Activated naive CD4-positive, alpha-beta T cell treated with anti-CD3 and anti-CD28 coated beads for 36 hours (primary cell): Measurements from ENCODE around the gene OPRL1. TPM values are rescaled to one million over a fixed set of nuclear protein-coding genes. Genes with fewer than 3 reads are reported as not detected.

ENCODE experiments used
- CTCF ChIA-PET: fragments of 350-600 bp; sonication (Branson Sonifier 250); formaldehyde crosslinking; loops from one replicate; lab custom pipeline; 2021; ENCODE audit warnings: antibody characterized with exemption; lab: Charles Lee
- DNase-seq: peaks from one replicate; pipeline ENCODE4 v3.0.0-alpha.2; 2020
- H3K27ac Mint-ChIP-seq: one replicate; pipeline ENCODE4 v1.8.0; 2021; ENCODE audit warnings: mild to moderate bottlenecking, mixed read lengths
- H3K27me3 Mint-ChIP-seq: one replicate; pipeline ENCODE4 v1.8.0; 2021; ENCODE audit warnings: low read depth, mixed read lengths
- H3K36me3 Mint-ChIP-seq: one replicate; pipeline ENCODE4 v1.8.0; 2021; ENCODE audit warnings: low read depth, mixed read lengths
- H3K4me1 Mint-ChIP-seq: one replicate; pipeline ENCODE4 v1.8.0; 2021; ENCODE audit warnings: low read depth, mixed read lengths
- H3K4me3 Mint-ChIP-seq: one replicate; pipeline ENCODE4 v1.8.0; 2021; ENCODE audit warnings: mild to moderate bottlenecking, moderate library complexity, mixed read lengths
- H3K9me3 Mint-ChIP-seq: one replicate; pipeline ENCODE4 v1.8.0; 2021; ENCODE audit warnings: mixed read lengths
- intact Hi-C: fragments of 100-400 bp; cut with micrococcal nuclease; formaldehyde crosslinking; loops from one replicate; pipeline ENCODE4 v1.15.1; 2023
- total RNA-seq, 2 experiments: library from RNA; stranded (reverse); gene quantifications; one replicate each; pipeline ENCODE4 v1.2.3, GENCODE V29; 2021

The OPRL1 gene
- total RNA-seq, 2 experiments from 2014 or later, result 0.45 to 0.47 TPM

GRCh38 chr20:64037498-64038213 is 42.2 kb upstream of the OPRL1 start:
- Mint-ChIP-seq H3K4me1 (peaks cover 53% of the 10 kb centered on the region), H3K27me3 (peaks cover 2% of the 10 kb centered on the region), H3K9me3 (no peaks in the 10 kb centered on the region), H3K27ac (no peak overlapping the region), H3K4me3 (peak overlapping the region; percentile 39), H3K36me3 (peaks cover 2% of the 10 kb centered on the region)
- CTCF ChIA-PET, result interaction anchor here (0.7 to 5.3 kb wide), 15 partner anchors 10 to 219 kb away, joined by 3 to 39 read pairs (median 8); partner anchors contain the start of genes LKAAEAR1, PCMTD2, PRPF6 and SAMD10
- DNase-seq, result no peak
- intact Hi-C loops, result loop anchor here (1.0 to 5.0 kb wide), 3 partner anchors 45 to 130 kb away; no protein-coding TSS in a partner anchor

- intact Hi-C loops, result loop anchor here (1.0 to 5.0 kb wide), 3 partner anchors 45 to 131 kb away; no protein-coding TSS in a partner anchor
- peak overlapping the region; percentile 32 for H3K4me3 Mint-ChIP-seq
- H3K4me1 Mint-ChIP-seq, result peaks cover 53% of the 10 kb centered on the region
- no peak for DNase-seq
- no peaks in the 10 kb centered on the region for H3K9me3 Mint-ChIP-seq
- H3K27me3 Mint-ChIP-seq, result peaks cover 2% of the 10 kb centered on the region
- CTCF ChIA-PET, result interaction anchor here (0.7 to 5.3 kb wide), 15 partner anchors 9 to 219 kb away, joined by 3 to 39 read pairs (median 8); partner anchors contain the start of genes LKAAEAR1, PCMTD2, PRPF6 and SAMD10
- no peak overlapping the region for H3K27ac Mint-ChIP-seq
- peaks cover 2% of the 10 kb centered on the region for H3K36me3 Mint-ChIP-seq
Measured at GRCh38 chr20:64038224-64038564, 41.7 kb upstream of the OPRL1 start.

GRCh38 chr20:64038565-64039292 is 41.2 kb upstream of the OPRL1 start:
- Mint-ChIP-seq H3K36me3 (peaks cover 1% of the 10 kb centered on the region), H3K4me3 (peak overlapping the region; percentile 67), H3K9me3 (no peaks in the 10 kb centered on the region), H3K27ac (no peak overlapping the region), H3K27me3 (peaks cover 2% of the 10 kb centered on the region), H3K4me1 (peaks cover 53% of the 10 kb centered on the region)
- CTCF ChIA-PET, result interaction anchor here (0.6 to 5.3 kb wide), 25 partner anchors 8 to 501 kb away, joined by 3 to 39 read pairs (median 5); partner anchors contain the start of genes LKAAEAR1, PCMTD2, PRPF6 and PTK6
- DNase-seq, result peak; percentile 84
- intact Hi-C loops, result loop anchor here (1.0 to 5.0 kb wide), 6 partner anchors 19 to 500 kb away; no protein-coding TSS in a partner anchor

- intact Hi-C loops, result loop anchor here (1.0 to 5.0 kb wide), 5 partner anchors 18 to 501 kb away; no protein-coding TSS in a partner anchor
- Mint-ChIP-seq H3K27me3 (peaks cover 2% of the 10 kb centered on the region), H3K9me3 (no peaks in the 10 kb centered on the region), H3K36me3 (no peaks in the 10 kb centered on the region), H3K4me1 (peaks cover 46% of the 10 kb centered on the region), H3K4me3 (peak overlapping the region; percentile 67), H3K27ac (no peak overlapping the region)
- CTCF ChIA-PET, result interaction anchor here (0.6 to 5.3 kb wide), 23 partner anchors 8 to 217 kb away, joined by 3 to 39 read pairs (median 5); partner anchors contain the start of genes LKAAEAR1, PCMTD2, PRPF6 and SAMD10
- DNase-seq, result no peak
Measured at GRCh38 chr20:64039293-64040160, 40.4 kb upstream of the OPRL1 start.

- no peak for DNase-seq
- Mint-ChIP-seq H3K4me1 (peaks cover 38% of the 10 kb centered on the region), H3K27me3 (peaks cover 2% of the 10 kb centered on the region), H3K9me3 (no peaks in the 10 kb centered on the region), H3K36me3 (no peaks in the 10 kb centered on the region), H3K4me3 (no peak overlapping the region), H3K27ac (no peak overlapping the region)
- intact Hi-C loops, result no loop called here
- CTCF ChIA-PET, result interaction anchor here (0.9 to 5.3 kb wide), 13 partner anchors 13 to 216 kb away, joined by 3 to 39 read pairs (median 8); partner anchors contain the start of genes LKAAEAR1, PCMTD2, PRPF6 and SAMD10
Measured at GRCh38 chr20:64040231-64041039, 39.4 kb upstream of the OPRL1 start.

- CTCF ChIA-PET, result interaction anchor here (0.5 to 5.3 kb wide), 5 partner anchors 13 to 80 kb away, joined by 3 to 39 read pairs (median 5); partner anchors contain the start of gene PRPF6
- DNase-seq, result no peak
- H3K9me3 Mint-ChIP-seq, result no peaks in the 10 kb centered on the region
- no peak overlapping the region for H3K27ac Mint-ChIP-seq
- peak overlapping the region; percentile 74 for H3K4me3 Mint-ChIP-seq
- no peaks in the 10 kb centered on the region for H3K36me3 Mint-ChIP-seq
- peaks cover 2% of the 10 kb centered on the region for H3K27me3 Mint-ChIP-seq
- peaks cover 32% of the 10 kb centered on the region for H3K4me1 Mint-ChIP-seq
- intact Hi-C loops, result no loop called here
Measured at GRCh38 chr20:64041040-64041780, 38.7 kb upstream of the OPRL1 start.

GRCh38 chr20:64041781-64042053 is 38.2 kb upstream of the OPRL1 start:
- H3K27ac Mint-ChIP-seq, result no peak overlapping the region

GRCh38 chr20:64042054-64042781 is 37.7 kb upstream of the OPRL1 start:
- peaks cover 23% of the 10 kb centered on the region for H3K4me1 Mint-ChIP-seq
- peaks cover 7% of the 10 kb centered on the region for H3K27me3 Mint-ChIP-seq
- intact Hi-C loops, result no loop called here
- H3K4me3 Mint-ChIP-seq, result peak overlapping the region; percentile 74
- H3K9me3 Mint-ChIP-seq, result no peaks in the 10 kb centered on the region
- CTCF ChIA-PET, result interaction anchor here (1.3 to 4.5 kb wide), 2 partner anchors 15 to 62 kb away, joined by 4 to 16 read pairs; partner anchors contain the start of gene PRPF6
- no peaks in the 10 kb centered on the region for H3K36me3 Mint-ChIP-seq
- DNase-seq, result no peak
- peak overlapping the region; percentile 66 for H3K27ac Mint-ChIP-seq

More at GRCh38 chr20:64041781-64042053, 38.2 kb upstream of the OPRL1 start:
- Mint-ChIP-seq H3K4me1 (peaks cover 28% of the 10 kb centered on the region), H3K9me3 (no peaks in the 10 kb centered on the region), H3K36me3 (no peaks in the 10 kb centered on the region), H3K27me3 (peaks cover 3% of the 10 kb centered on the region), H3K4me3 (peak overlapping the region; percentile 74)
- CTCF ChIA-PET, result interaction anchor here (1.3 to 4.5 kb wide), 2 partner anchors 16 to 61 kb away, joined by 4 to 16 read pairs; partner anchors contain the start of gene PRPF6
- no peak for DNase-seq
- intact Hi-C loops, result no loop called here

- H3K9me3 Mint-ChIP-seq, result no peaks in the 10 kb centered on the region
- peaks cover 20% of the 10 kb centered on the region for H3K4me1 Mint-ChIP-seq
- DNase-seq, result no peak
- intact Hi-C loops, result no loop called here
- peak overlapping the region; percentile 37 for H3K4me3 Mint-ChIP-seq
- H3K27me3 Mint-ChIP-seq, result peaks cover 11% of the 10 kb centered on the region
- no peaks in the 10 kb centered on the region for H3K36me3 Mint-ChIP-seq
- CTCF ChIA-PET, result interaction anchor here (1.2 kb wide), 1 partner anchor 10 kb away, joined by 4 read pairs; no protein-coding TSS in a partner anchor
- H3K27ac Mint-ChIP-seq, result no peak overlapping the region
Measured at GRCh38 chr20:64043768-64044167, 36.1 kb upstream of the OPRL1 start.
